ENCODE measurements around the gene TPPP.

TPPP gene

GRCh38 chr5:622946-623522 lies 70.1 kb downstream of the TPPP start:
- DNase-seq = no peak

GRCh38 chr5:622359-622758 lies 70.8 kb downstream of the TPPP start:
- DNase-seq = no peak

GRCh38 chr5:621341-621761 lies 71.8 kb downstream of the TPPP start:
- no peak for DNase-seq

- no peak for DNase-seq
Measured at GRCh38 chr5:620586-621180, 72.5 kb downstream of the TPPP start.

- no peak for DNase-seq
Measured at GRCh38 chr5:620152-620551, 73.0 kb downstream of the TPPP start.

GRCh38 chr5:619444-619843 lies 73.7 kb downstream of the TPPP start:
- no peak for DNase-seq

- DNase-seq = no peak
Measured at GRCh38 chr5:618450-618849, 74.7 kb downstream of the TPPP start.

- DNase-seq = no peak
Measured at GRCh38 chr5:617896-618295, 75.3 kb downstream of the TPPP start.

- DNase-seq = no peak
Measured at GRCh38 chr5:616484-617039, 76.6 kb downstream of the TPPP start.

GRCh38 chr5:612498-613424 lies 80.4 kb downstream of the TPPP start:
- no peak for DNase-seq

- peak; percentile 65 for DNase-seq
Measured at GRCh38 chr5:611731-612486, 81.2 kb downstream of the TPPP start, which contains the start of gene CEP72. CEP72 (plus strand) TSS chr5:612340; CDS start chr5:612362, 22 bp downstream.

GRCh38 chr5:610744-611730 lies 82.1 kb downstream of the TPPP start:
- no peak for DNase-seq

GRCh38 chr5:610011-610743 lies 83.0 kb downstream of the TPPP start:
- DNase-seq = no peak
